GM19025 (cell line): Measurements from ENCODE around the gene GRIP1.

Source experiments
- ATAC-seq: cut with Tn5 transposase; IDR thresholded peaks from one replicate; pipeline ENCODE4 v1.9.1; 2021; ENCODE audit warnings: mild to moderate bottlenecking, low read depth, moderate library complexity; ENCODE audit not compliant: unreplicated experiment

GRIP1 gene

GRCh38 chr12:66607147-66607546 is 71.7 kb downstream of the GRIP1 start:
- ATAC-seq, result no peak

- no peak for ATAC-seq
These were observed 73.6 kb downstream of the GRIP1 start for GRCh38 chr12:66605293-66605692.

GRCh38 chr12:66603981-66604479 is 74.8 kb downstream of the GRIP1 start:
- ATAC-seq, result no peak

DNA sequence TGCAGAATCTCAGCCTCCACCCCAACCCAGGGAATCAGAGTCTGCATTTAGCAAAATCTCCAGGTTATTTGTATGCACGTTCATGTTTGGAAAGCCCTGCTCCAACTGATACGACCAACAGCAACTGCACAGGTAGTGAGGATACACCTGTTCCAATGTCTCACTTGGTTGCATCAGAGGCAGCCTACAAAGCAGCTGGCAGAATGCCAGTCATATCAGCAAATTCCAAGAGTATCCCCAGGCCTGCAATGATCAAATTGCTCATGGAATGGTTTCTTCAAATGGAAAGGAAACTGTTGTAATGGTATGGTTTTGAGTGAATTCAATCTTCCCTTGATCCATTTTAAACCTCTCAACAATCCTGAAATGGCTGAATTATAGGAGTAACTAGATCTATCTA is 75.4 kb downstream of the GRIP1 start:
- ATAC-seq, result no peak

GRCh38 chr12:66602483-66603143 is 76.3 kb downstream of the GRIP1 start:
- ATAC-seq, result no peak

- ATAC-seq, result no peak
These were observed 78.0 kb downstream of the GRIP1 start for GRCh38 chr12:66600903-66601302.

- ATAC-seq, result no peak
These were observed 79.1 kb downstream of the GRIP1 start for GRCh38 chr12:66599816-66600215.

- no peak for ATAC-seq
These were observed 80.3 kb downstream of the GRIP1 start for GRCh38 chr12:66598608-66599007.

- no peak for ATAC-seq
These were observed 80.8 kb downstream of the GRIP1 start for GRCh38 chr12:66598079-66598478.

GRCh38 chr12:66596199-66596598 is 82.7 kb downstream of the GRIP1 start:
- no peak for ATAC-seq

DNA sequence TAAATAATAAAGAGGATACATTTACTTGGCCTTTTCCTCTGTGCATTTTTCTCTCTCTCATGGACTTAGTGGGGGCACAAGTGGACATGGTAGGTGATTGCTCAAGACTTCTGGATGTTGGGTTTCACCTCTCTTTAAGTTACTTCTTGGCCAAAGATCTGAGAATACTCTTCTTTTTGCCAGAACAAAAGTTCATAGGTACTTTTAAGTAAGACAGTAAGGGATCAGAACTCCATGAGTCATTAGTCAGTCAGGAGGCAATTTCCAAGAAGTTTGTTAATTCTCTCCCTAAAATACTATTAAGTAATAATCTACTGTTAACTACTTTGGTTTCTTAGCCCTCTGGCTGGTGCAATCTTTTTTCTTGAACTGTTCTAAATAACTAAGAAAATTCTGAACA is 84.2 kb downstream of the GRIP1 start:
- no peak for ATAC-seq

DNA sequence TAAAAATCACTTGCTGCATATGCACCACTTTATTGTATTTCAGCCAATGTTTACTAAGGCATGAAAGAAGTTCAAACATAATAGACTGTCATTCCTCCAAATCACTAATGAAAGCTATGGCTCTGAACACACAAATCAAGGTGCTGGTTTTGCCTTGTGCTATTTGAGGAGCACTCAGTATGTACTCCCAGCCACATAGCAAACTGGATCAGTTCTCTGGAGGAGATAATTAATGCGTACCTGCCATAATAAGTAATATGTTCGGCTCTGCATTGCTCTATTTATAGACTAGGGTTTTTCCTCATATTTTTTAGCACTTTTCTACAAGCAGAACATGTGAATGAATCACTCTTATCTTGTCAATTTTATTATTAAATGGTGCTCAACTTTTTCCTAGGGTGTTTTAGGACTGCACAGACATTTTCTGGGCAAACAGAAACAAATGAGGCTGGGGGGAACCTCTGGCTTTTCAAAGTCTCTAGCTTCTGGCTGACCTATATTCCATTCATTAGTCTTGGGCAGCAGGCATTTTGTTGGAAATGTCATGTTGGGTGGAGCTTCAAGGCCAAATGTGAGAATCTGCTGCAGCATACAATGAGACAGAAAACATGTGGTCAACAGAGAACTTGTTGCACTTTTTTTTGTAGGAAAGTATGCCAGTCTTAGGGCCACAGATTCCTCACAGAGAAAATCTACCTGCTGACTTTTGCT is 88.4 kb downstream of the GRIP1 start:
- no peak for ATAC-seq

GRCh38 chr12:66589095-66589494 is 89.8 kb downstream of the GRIP1 start:
- no peak for ATAC-seq

DNA sequence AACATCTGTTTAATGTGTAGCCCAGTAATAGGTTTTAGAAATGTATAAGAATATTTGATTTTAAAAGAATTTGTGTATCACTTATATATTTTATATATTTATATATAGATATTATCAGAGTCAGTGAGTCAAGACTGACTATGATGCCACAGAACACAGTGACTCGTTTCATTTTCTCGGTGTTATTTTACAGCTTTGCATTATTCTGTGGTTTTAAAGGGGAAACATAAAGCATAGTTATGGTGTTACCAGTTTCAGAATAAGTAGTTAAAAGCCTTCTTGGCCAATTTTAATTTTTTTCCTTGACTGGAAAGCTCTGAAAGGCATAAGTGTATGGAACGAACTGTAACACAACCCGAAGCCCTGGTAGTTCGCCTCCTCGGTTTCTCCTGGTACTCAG is 91.0 kb downstream of the GRIP1 start:
- ATAC-seq, result no peak

GRCh38 chr12:66584673-66585072 is 94.2 kb downstream of the GRIP1 start:
- ATAC-seq, result no peak

DNA sequence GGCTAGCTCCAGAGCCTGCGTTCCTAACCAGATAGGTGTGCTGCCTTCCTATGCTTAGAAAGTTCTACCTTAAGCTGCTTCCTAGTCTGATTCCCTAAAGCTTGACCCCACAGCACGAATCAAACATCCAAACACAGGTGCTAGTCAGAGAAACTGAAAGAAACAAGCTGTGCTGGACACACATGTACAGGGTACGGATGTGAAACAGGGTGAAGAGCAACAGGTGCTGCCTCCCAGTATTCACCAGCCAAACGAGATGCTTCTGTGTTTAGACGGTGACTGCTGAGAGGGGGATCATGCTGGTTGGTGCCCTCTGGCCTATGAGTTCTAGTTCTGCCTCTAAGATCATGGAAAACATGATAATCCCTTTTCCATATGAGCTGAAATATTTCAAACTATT is 105.3 kb downstream of the GRIP1 start:
- peak; percentile 62 for ATAC-seq

DNA sequence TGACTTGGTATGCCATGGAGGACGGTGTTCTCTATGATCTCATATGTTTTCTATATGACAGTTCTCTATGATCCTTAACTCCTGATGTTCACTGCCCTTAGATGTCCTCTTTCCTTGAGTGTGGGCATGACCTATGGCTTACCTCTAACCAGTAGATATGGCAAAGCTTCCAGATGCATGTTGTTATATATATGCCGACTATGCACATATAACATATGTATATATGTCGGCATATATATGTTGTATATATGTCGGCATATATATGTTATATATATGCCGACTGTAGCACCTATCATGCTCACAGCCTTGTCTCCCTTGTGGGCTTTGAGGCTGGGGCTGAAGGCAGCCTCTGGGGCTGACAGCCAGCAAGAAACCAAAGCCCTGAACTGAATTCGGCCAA is 106.0 kb downstream of the GRIP1 start:
- no peak for ATAC-seq

- no peak for ATAC-seq
These were observed 107.4 kb downstream of the GRIP1 start for GRCh38 chr12:66571361-66571915.

DNA sequence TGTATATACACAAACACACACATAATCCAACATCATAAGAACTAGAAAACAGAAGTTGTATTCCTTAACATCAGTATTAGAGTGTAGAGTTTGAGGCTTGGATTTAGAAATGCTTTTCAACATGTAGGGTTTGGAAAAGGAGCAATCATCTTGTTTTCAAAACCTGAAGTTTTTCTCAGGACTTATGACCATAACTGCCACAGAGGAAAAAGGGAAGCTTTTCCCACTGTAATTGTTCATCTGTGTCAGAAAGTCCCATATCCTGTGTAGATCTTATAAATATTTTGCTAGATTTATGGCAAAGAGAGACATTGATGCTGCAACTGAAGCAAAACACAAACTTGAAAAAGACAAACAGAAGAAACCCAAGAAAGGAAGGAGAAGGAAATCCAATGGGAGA is 115.7 kb downstream of the GRIP1 start:
- no peak for ATAC-seq

DNA sequence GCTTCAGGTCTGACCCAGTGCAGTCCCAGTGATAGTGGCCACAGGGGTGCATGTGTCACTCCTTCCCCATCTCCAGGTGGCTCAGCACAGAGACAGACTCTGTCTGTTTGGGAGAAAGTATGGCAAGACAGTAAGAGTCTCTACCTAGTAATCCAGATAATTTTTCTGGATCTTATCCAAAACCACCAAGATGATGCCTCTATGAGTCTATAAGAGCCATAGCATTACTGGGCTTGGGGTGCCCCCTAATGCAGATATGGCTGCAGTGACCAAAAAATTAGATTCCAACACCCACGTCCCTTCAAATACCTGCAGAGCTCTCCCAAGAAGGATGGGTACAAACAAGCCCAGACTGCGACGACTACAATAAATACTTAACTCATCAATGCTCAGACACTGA is 123.8 kb downstream of the GRIP1 start:
- no peak for ATAC-seq

- ATAC-seq, result no peak
These were observed 126.2 kb downstream of the GRIP1 start for GRCh38 chr12:66552716-66553115.

DNA sequence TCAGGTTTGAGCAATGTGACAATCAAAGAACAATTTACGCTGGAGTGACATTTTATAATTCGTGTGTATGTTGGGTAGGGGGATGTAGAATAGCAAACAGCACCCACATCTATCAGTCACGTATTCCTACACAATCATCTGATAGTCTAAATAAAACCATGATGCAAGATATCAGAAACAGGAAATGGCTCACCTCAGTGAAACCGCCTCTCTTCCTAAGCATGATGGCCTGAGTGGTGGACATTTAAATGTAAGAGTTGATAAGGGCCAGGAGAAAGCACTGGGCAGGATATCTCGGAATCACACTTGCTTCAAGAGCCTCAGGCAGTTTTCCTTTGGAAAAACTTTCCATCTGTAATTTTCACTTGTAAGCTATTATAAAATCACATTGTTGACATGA is 128.2 kb downstream of the GRIP1 start:
- ATAC-seq, result no peak
